ENCODE measurements around the gene SMARCC2.

The SMARCC2 gene

DNA sequence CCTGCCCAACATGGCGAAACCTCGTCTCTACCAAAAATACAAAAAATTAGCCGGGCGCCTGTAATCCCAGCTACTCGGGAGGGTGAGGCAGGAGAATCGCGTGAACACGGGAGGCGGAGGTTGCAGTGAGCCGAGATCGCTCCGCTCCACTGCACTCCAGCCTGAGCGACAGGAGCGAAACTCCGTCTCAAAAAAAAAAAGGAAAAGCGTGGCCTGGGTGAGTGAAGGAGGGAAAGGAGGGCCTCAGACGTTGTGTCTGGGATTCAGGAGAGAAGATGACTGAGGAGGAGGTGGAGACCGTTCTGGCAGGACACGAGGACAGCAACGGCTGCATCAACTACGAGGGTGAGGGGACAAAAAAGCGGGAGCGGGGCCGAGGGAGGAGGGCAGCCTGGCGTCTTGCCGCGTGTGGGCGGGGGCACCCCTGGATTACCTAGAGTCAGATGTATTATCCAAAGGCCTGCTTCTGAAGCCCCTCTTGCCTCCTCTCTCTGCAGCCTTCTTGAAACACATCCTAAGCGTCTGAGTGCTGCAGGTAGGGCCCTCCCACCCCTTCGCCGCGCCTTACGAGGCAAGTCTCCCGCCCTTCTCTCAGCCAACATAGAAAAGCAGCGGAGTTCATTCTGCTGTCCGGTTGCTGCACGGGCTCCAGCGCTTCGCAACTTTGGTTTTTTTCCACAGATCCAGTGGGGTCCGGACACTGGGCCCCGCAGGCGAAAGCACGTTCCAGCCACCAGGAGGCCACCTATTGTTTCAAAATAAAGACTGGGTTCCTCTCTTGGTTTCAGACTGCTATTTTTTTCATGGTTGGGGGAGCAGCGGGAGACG lies 31.9 kb downstream of the SMARCC2 start:
- TF ChIP-seq TEAD4 (IDR thresholded peaks at IDR 0.05) (peak; percentile 94), TAF1 (IDR thresholded peaks at IDR 0.05; ENCODE audit: low read depth) (peak; percentile 87), YY1 (IDR thresholded peaks at IDR 0.05; ENCODE audit: low read depth) (no peak; the same call in none of the 2 replicates), ZBTB7A (IDR thresholded peaks at IDR 0.05; ENCODE audit: low read depth) (peak; percentile 39; the same call in 1 of the 2 replicates), RAD21 (IDR thresholded peaks at IDR 0.05; ENCODE audit: low read depth) (peak; percentile 44), NFIC (IDR thresholded peaks at IDR 0.05) (peak; percentile 9), EP300 (IDR thresholded peaks at IDR 0.05; ENCODE audit: borderline replicate concordance) (peak; percentile 31; the same call in 1 of the 2 replicates), FOXM1 (IDR thresholded peaks at IDR 0.05; ENCODE audit: borderline replicate concordance, low read depth) (no peak), CEBPB (IDR thresholded peaks at IDR 0.05) (peak; percentile 45; the same call in 1 of the 2 replicates), EGR1 (IDR thresholded peaks at IDR 0.05) (peak; percentile 54; the same call in 1 of the 2 replicates), CREB1 (IDR thresholded peaks at IDR 0.05; ENCODE audit: low read depth) (no peak), TCF12 (IDR thresholded peaks at IDR 0.05; ENCODE audit: low read depth) (no peak)
- TF ChIP-seq, protein P1, sequence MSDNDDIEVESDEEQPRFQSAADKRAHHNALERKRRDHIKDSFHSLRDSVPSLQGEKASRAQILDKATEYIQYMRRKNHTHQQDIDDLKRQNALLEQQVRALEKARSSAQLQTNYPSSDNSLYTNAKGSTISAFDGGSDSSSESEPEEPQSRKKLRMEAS (IDR thresholded peaks at IDR 0.05): peak; percentile 92
- TF ChIP-seq, protein P2, sequence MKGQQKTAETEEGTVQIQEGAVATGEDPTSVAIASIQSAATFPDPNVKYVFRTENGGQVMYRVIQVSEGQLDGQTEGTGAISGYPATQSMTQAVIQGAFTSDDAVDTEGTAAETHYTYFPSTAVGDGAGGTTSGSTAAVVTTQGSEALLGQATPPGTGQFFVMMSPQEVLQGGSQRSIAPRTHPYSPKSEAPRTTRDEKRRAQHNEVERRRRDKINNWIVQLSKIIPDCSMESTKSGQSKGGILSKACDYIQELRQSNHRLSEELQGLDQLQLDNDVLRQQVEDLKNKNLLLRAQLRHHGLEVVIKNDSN (IDR thresholded peaks at IDR 0.05): no peak
- TF ChIP-seq, protein P3, sequence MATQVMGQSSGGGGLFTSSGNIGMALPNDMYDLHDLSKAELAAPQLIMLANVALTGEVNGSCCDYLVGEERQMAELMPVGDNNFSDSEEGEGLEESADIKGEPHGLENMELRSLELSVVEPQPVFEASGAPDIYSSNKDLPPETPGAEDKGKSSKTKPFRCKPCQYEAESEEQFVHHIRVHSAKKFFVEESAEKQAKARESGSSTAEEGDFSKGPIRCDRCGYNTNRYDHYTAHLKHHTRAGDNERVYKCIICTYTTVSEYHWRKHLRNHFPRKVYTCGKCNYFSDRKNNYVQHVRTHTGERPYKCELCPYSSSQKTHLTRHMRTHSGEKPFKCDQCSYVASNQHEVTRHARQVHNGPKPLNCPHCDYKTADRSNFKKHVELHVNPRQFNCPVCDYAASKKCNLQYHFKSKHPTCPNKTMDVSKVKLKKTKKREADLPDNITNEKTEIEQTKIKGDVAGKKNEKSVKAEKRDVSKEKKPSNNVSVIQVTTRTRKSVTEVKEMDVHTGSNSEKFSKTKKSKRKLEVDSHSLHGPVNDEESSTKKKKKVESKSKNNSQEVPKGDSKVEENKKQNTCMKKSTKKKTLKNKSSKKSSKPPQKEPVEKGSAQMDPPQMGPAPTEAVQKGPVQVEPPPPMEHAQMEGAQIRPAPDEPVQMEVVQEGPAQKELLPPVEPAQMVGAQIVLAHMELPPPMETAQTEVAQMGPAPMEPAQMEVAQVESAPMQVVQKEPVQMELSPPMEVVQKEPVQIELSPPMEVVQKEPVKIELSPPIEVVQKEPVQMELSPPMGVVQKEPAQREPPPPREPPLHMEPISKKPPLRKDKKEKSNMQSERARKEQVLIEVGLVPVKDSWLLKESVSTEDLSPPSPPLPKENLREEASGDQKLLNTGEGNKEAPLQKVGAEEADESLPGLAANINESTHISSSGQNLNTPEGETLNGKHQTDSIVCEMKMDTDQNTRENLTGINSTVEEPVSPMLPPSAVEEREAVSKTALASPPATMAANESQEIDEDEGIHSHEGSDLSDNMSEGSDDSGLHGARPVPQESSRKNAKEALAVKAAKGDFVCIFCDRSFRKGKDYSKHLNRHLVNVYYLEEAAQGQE (IDR thresholded peaks at IDR 0.05; ENCODE audit: low read depth): no peak

DNA sequence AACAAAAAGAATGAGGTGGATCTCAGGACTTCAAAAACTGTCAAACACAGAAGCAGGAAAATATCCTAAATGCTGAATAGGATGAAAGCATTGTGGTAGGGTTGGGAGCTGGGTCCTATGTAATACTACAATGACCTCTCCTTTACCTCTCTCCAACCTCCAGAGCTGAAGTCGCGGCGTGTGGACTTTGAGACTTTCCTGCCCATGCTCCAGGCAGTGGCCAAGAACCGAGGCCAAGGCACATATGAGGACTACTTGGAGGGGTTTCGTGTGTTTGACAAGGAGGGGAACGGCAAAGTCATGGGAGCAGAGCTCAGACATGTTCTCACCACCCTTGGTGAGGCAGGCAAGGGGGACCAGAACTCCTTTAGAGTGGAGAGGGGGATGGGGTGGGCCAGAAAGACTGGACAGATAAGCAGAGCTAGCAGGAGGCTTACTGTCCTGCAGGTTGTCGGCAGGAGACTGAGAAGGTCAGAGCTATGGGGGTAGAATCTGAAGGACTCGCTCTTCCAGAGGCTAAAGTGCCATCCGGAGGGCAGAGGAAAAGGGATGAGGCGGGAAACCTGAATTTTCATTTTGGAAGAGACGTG lies 33.9 kb downstream of the SMARCC2 start:
- TF ChIP-seq YY1 (IDR thresholded peaks at IDR 0.05; ENCODE audit: low read depth): no peak
- TF ChIP-seq, protein P2 (IDR thresholded peaks at IDR 0.05): no peak

DNA sequence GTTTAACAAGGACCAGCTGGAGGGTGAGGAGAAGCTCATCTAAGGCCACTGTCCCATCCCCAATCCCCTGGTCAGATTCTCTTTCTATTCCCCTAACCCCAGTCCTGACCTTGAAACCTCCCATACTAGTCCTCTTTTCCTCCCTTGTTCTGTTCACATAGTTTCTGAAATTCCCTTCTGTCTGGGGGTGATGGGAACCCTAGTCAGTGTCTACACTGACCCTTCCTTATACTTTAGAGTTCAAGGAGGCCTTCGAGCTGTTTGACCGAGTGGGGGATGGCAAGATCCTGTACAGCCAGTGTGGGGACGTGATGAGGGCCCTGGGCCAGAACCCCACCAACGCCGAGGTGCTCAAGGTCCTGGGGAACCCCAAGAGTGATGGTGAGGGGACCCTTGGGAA lies 34.5 kb downstream of the SMARCC2 start:
- TF ChIP-seq TEAD4 (IDR thresholded peaks at IDR 0.05) (no peak), EP300 (IDR thresholded peaks at IDR 0.05; ENCODE audit: borderline replicate concordance) (no peak), TAF1 (IDR thresholded peaks at IDR 0.05; ENCODE audit: low read depth) (no peak), CREB1 (IDR thresholded peaks at IDR 0.05; ENCODE audit: low read depth) (no peak), FOXM1 (IDR thresholded peaks at IDR 0.05; ENCODE audit: borderline replicate concordance, low read depth) (no peak), RAD21 (IDR thresholded peaks at IDR 0.05; ENCODE audit: low read depth) (no peak), YY1 (IDR thresholded peaks at IDR 0.05; ENCODE audit: low read depth) (no peak), ZBTB7A (IDR thresholded peaks at IDR 0.05; ENCODE audit: low read depth) (no peak), TCF12 (IDR thresholded peaks at IDR 0.05; ENCODE audit: low read depth) (no peak)
- TF ChIP-seq, protein P2 (IDR thresholded peaks at IDR 0.05): no peak

DNA sequence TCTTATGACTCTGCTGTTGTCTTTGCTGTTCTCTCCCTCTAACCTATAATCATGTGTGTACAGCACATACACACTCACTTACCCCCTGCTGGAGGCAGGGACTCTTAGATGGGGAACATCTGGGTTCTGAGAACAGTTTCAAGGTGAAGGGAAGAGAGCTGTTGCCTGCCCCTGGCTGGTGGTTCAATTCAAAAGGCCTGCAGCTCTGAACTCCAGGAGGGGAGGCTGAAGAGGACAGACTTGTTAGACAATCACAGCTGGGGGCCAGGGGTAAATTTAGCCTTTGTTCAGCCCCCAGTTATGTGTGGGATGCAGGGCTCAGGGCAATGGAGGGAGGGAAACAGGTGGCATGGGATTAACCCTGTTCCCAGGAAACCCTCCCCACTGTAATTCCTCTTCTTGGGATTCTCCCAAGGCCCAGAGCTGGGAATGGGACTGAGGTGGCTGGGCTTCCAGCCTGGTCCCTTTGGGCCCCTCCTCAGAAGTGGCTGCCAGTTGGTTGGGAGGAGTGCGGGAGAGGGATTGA lies 35.0 kb downstream of the SMARCC2 start:
- TF ChIP-seq CEBPB (IDR thresholded peaks at IDR 0.05) (no peak), NFIC (IDR thresholded peaks at IDR 0.05) (no peak)
- TF ChIP-seq, protein P2 (IDR thresholded peaks at IDR 0.05): no peak
- TF ChIP-seq, protein P1 (IDR thresholded peaks at IDR 0.05): no peak

DNA sequence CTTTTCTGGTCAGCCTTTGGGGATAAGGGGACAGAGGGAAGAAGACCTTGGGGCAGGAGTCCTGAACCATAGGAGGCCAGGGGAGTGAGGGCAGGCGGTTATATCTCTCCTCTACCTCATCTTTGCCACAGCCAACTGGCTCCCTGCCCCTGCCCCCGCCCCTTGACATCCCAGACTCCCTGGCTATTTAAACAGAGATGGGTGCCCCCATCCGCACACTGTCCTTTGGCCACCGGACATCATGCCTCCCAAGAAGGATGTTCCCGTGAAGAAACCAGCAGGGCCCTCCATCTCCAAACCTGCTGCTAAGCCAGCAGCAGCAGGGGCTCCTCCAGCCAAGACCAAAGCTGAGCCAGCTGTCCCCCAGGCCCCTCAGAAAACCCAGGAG lies 35.6 kb downstream of the SMARCC2 start:
- TF ChIP-seq, protein P2 (IDR thresholded peaks at IDR 0.05): no peak
- TF ChIP-seq, protein P3 (IDR thresholded peaks at IDR 0.05; ENCODE audit: low read depth): no peak
- TF ChIP-seq TAF1 (IDR thresholded peaks at IDR 0.05; ENCODE audit: low read depth) (no peak), TEAD4 (IDR thresholded peaks at IDR 0.05) (no peak), TCF12 (IDR thresholded peaks at IDR 0.05; ENCODE audit: low read depth) (no peak), CREB1 (IDR thresholded peaks at IDR 0.05; ENCODE audit: low read depth) (no peak), CEBPB (IDR thresholded peaks at IDR 0.05) (no peak), RAD21 (IDR thresholded peaks at IDR 0.05; ENCODE audit: low read depth) (no peak), NFIC (IDR thresholded peaks at IDR 0.05) (no peak), YY1 (IDR thresholded peaks at IDR 0.05; ENCODE audit: low read depth) (no peak), FOXM1 (IDR thresholded peaks at IDR 0.05; ENCODE audit: borderline replicate concordance, low read depth) (no peak), EP300 (IDR thresholded peaks at IDR 0.05; ENCODE audit: borderline replicate concordance) (no peak), ZBTB7A (IDR thresholded peaks at IDR 0.05; ENCODE audit: low read depth) (no peak)
- TF ChIP-seq, protein P1 (IDR thresholded peaks at IDR 0.05): no peak
